GM12872 (cell line): Measurements from ENCODE around the gene HSPBAP1.

Source experiments
- CTCF ChIP-seq: IDR thresholded peaks from 3 replicates; pipeline ENCODE4 v1.5.1; 2011; ENCODE audit warnings: low read depth, mild to moderate bottlenecking, low read length, moderate library complexity; ENCODE audit not compliant: insufficient read depth

Gene HSPBAP1

DNA sequence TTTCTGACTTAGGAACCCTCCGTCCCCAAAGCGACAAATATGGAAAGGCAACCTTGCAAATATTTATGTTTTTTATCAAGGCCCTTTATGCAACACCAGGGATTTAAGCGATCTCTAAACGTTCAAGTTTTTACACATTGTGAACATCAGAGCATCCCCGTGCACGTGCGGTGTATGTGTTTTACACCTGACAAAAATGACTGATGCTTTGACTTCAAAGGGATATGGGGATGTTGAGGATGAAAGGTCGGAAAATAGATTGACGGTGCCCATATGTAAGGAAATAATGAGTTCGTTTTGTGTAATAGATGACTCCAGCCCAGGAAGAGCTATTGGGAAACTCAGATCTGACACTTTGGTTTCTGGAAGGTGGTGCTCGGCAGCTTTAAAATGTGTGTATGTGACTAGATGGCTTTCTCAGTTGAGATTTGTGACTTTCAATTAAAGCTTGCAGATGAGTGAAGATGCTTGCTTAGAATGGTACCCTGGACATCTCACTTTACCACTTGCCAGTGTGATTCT is 2.1 kb upstream of the HSPBAP1 start:
- no peak for TF ChIP-seq CTCF

GRCh38 chr3:122794779-122795673 is 1.4 kb upstream of the HSPBAP1 start, which contains the start of gene SLC49A4:
TSS of gene SLC49A4 (plus strand) at chr3:122795069. CDS start at chr3:122795193, 124 bp downstream.
- TF ChIP-seq CTCF, result no peak

- no peak for TF ChIP-seq CTCF
Measured at GRCh38 chr3:122794483-122794778, 800 bp upstream of the HSPBAP1 start.

DNA sequence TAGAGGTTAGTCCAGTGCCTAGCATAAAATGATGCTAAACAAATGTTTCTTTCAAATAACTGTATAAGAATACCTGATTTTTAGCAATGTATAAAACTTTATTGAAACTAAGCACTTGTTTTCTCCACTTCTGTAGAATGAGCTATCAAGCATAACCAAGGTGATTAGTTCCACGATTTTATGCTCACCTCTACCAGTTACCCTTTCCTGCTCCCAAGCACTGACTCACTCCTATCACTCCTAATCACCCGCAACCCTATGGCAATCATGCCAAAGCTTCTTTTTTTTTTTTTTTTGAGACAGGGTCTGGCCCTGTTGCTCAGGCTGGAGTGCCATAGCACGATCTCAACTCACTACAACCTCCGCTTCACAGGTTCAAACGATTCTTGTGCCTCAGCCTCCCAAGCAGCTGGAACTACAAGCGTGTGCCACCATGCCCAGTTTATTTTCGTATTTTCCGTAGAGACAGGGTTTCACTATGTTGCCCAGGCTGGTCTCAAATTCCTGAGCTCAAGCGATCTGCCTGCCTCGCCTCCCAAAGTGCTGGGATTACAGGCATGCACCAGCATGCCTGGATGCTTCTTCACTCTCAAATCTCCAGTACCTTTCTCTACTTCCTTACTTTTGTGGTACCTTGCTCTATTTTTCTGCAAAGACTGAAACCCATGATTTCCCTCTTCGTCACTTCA is 3.9 kb downstream of the HSPBAP1 start:
- no peak for TF ChIP-seq CTCF

GRCh38 chr3:122787872-122788271 is 5.8 kb downstream of the HSPBAP1 start:
- no peak for TF ChIP-seq CTCF

DNA sequence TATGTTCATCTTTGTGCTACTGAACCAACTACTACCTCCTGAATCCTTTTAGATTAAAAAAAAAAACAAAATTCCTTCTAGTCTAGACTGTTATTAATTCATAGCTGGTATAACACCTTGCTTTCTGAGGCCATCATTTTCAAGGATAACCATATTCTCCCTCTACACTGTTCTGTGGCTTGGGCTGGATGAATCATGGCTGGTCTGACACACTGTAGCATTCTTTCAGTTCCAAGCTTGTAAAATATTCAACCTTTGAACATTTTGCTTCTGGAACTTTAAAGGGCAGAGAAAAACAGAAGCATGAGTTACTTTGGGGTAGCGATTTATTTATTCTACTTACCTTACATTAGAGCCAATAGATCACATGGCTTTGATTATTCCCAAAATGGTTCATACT is 7.6 kb downstream of the HSPBAP1 start:
- TF ChIP-seq CTCF, result no peak

DNA sequence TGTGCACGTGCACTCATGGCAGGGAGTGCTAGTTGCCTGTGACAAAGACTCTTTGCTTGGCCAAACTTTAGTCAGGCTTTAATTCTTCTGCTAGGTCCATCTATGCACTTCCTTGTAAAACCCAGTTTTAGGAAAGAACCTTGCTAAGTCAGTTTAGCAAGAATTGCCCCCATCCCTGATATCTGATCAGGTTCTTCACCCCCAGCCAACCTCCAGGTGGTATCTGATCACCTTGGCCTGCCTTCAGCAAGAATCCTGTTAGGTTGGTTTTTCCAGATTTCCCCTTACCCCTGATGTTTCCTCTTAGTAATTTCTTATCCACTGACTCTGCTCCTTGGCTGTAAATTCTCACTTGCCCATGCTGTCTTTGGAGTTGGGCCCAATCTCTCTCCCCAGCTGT is 8.4 kb downstream of the HSPBAP1 start:
- no peak for TF ChIP-seq CTCF
